Measurements from ENCODE around the gene KCNQ1.

DNA sequence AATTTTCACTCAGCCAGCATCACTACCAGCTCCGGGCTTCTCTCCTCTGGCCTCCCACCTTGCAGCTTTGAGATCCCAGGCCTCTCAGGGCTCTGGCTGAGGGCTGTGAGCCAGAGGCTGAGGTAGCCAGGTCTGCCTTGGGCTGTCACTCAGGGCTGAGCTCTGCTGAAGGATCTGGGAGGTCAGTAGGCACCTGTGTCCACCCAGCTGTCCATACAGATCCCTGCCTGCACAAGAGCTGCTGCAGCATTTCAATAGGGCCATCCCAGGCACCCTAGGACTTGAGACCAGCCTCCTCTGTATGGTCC is 242.4 kb downstream of the KCNQ1 start:
- TF ChIP-seq POLR2AphosphoS5 (IDR thresholded peaks at IDR 0.05; ENCODE audit: low read depth, low read length) (no peak), POLR2A (IDR thresholded peaks at IDR 0.05; ENCODE audit: low read depth, low read length) (no peak), TAF1 (IDR thresholded peaks at IDR 0.05; ENCODE audit: low read depth, low read length) (no peak)

Data from GM12891 (cell line).